ENCODE measurements around the gene STAC.
"Not testable (repeated sequence)": the region's sequence is repeated elsewhere in the genome, so short reads cannot be mapped to it uniquely, and the experiment has no call there.

The STAC gene

DNA sequence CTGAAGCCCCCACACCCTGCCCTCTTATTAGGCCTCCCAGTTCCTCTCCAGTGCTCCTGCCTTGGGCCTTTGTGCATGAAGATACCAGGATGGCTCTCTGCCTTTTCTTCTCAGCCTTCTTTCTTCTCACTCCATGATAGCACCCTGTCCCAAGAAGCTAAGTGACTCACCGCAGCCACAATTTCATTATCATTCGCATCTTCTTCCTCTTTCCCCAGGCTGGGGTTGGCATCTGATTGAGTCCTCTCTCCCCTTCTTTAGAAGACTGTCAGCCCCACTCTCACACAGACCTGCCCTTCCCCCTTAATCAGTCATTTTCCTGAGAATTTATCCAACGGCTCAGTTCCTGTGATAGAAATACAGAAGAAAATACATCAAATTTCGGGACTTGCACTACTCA, 102.0 kb downstream of the STAC start:
- DNase-seq = no peak

DNA sequence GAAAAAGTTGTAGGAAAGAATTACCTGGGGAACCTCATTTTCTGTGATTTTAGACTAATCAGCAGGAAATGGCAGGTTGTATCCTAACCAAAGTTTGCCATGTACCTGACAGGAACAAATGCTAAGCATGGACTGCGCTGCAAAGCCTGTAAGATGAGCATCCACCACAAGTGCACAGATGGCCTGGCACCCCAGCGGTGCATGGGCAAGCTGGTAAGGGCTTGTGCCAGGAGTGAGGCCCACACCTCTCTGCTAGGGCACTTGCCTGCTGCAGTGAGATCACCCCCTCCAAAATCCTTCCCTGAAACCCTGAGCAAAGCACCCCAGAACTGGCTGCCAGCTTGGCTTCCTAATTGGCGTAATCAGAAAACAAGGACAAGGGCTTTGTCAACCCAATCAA, 102.6 kb downstream of the STAC start:
- DNase-seq = no peak

DNA sequence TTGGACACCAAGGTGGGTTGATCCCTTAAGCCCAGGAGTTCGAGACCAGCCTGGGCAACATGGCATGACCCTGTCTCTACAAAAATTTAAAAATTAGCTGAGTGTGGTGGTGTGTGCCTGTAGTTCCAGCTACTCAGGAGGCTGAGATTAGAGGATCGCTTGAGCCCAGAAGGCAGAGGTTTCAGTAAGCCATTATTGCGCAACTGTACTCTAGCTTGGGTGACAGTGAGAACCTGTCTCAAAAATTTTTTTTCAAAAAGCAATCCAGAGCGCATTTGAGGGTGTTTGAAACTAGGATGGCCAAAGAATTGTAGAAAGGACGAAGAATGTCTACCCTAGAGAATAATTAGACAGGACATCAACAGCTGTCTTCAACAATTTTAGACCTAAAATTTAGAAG, 103.4 kb downstream of the STAC start:
- no peak for DNase-seq

DNA sequence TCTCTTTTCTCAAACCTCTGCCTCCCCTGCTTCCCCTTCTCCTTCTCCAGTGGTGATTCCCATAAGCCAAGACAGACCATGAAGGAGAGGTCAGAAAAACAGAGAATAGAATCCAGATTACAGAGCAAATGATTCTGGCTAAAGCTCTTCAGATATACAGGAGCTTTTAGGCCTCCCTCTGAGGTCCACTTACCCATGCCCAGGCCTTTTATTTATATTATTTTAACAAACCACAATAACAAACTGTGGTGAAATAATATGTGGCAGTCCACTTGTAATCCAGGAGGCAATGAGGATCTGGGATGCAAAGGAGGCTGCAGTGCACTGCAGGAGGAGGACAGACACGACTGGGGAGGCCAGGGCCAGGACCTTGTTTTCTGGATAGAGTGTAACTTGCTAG, 104.1 kb downstream of the STAC start:
- no peak for DNase-seq

DNA sequence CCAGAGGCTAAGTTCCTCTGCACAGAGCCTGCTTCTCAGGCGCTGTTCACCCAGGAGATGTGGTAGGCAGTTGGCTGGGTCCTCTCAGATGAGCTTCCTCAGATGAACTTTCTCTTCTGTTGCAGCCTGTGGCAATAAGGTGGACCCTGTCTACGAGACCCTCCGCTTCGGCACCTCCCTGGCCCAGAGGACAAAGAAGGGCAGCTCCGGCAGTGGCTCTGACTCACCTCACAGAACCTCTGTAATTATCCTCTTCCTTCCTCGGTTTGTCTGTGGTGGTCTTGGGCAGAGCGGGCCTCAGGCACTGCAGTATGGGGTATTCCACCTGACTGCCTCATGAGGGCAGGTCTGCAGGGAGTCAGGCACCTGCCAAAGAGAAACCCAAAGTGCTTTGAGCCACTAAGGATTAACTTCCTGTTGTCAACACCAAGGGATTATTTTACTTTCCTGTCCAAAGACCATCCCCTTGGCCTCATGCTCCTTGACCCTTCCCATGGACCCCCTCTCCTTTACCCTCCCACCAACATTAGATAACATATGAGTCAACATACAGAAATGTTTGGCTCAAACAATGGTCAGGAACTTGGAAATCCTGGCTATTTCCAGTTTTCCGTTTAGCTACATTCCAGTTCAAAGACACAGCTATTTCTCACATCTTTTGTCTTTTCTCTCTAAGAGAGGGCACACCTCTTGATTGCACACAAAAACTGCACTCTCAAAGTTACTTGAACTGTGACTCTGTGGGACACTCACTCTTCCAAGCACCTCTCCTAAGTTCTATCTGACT, 105.9 kb downstream of the STAC start:
- DNase-seq = no peak

DNA sequence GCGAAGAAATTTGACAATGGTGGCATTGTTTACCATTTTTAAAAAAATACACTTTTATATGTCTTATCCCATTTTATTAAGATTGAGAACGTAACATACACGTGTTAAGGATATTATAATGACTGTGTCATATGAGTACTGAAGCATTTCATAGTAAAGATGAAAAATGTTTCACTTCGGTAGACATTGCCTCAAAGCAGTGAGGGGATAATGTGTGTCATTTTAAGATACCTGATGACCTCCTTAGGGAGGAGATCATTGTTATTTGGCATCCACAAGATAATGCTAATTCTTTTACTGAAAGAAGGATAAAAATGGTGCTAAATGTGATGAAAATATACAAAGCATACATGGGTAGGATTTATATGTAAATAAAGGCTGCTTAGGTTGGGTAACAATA, 107.3 kb downstream of the STAC start:
- DNase-seq = no peak

DNA sequence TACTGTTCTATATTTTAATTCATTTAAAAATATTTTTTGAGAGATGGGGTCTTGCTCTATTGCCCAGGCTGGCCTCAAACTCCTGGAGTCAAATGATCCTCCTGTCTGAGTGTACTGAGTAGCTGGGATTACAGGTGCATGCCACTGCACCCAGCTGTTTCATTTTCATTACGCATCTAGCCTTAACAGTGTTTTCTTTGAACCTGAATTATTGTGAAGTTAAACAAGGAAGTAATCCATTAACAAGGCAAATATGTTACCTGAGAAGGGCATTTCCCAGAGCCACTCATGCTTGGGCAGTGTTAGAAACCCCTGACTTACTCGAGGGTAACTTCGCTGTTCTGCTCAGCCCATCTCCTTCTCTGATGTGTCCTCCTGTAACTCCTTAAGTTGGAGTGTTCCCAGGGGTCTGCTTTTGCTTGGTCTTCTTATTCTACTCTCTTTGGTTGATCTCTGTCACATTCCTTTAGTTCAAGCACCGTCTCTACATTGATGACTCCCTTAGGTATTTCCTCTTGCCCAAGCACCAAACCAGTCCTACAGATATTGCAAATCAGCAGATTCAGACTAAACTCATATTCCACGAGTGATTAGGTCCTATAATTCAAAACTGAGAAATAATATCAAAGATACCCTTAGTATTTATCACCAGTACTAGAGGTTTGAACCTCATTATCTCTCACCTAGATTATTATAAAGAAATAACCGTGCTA, 107.9 kb downstream of the STAC start:
- DNase-seq = no peak

DNA sequence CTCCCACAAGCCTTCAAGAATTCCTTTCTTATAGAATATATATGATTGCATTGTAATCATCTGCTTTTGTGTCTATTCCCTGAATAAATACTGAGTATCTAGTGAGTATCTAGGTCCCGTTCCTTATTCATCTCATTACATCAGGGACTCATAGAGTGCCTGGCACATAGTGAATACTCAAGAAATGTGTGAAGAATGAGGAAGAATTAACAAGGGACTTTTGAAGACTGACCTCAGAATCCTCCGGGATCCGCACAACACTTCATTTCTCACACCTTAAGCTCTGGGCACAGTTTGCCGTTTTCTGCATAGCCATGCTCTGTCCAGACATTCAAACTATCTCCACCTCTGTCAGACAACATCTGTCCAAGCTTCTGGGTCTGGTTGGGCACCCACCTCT, 108.8 kb downstream of the STAC start:
- no peak for DNase-seq

DNA sequence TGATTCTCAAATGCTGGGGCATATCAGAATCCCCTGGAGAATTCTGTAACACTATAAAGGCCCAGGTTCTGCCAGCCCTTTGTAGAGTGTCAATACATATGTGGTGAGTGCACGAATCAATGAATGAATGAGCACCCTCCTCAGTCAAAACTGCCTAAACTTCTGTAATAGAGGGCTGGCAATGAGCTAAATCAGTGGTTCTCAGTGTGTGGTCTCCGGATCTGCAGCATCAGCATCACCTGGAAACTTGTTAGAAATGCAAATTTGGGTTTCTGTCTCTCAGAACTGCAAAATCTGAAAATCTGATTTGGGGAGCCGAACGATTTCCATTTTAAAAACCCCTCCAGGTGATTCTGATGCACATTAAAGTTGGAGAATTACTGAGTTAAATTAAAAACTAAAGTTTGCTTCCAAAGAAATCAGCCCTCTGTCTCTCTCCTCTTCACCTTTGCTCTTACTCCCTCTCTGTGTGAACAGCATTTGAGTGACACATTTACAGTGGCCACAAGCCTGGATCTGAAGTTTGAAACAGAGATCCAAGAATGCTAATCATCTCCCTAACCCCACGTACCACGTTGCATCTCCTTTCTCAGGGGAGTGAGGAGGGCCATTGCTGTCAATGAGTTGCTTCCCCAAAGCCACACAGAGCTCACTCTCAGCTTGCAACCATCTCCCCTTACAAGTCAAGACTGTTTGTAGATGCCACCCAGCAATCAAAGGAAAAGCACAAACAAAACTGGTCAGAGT, 109.5 kb downstream of the STAC start:
- DNase-seq = no peak

DNA sequence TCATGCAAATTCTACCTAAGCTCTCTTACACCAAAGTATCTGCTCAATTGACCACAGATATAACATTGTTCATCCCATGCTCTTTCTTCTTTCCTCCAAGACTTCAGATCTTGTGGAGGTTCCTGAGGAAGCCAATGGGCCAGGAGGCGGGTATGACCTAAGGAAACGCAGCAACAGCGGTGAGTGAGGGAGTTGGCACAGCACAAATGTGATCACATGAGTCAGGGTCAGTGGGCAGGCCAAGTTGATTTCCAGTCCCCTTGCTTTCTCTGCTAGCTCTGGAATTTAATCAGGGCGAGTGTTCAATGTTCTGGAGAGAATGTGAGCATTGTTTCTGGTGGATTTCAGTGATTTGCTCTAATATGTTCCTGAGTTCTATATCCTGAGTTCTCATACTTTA, 112.7 kb downstream of the STAC start:
- DNase-seq = no peak

DNA sequence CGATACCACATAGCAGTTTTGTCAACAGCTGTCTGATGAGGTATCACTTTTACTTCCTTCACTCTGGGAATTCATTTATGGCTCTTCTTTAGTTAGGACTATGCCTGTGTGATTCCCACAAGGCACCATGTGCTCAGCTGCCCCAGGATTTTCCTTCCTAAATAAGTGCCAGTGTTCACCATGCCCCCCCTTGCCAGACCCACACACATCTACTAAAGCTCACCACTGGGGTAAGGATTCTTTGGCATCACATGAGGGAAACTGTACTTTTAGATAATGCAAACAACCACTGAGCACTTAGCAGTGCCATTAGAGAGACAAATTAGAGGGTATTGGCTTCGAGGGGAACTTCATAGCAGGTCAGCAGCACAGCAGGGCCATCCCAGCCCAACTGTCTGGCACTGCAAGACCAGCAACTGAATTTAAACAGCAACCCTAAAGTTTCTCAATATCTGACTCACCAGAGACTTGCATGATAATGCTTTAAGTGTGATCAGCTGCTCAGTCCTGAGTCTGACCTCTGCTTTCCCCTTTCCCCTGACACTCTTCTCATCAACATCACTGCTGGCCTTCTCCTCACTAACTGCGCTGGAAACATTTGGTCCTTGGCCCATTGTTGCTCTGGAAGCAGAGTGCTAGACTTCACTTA, 114.3 kb downstream of the STAC start:
- no peak for DNase-seq

DNA sequence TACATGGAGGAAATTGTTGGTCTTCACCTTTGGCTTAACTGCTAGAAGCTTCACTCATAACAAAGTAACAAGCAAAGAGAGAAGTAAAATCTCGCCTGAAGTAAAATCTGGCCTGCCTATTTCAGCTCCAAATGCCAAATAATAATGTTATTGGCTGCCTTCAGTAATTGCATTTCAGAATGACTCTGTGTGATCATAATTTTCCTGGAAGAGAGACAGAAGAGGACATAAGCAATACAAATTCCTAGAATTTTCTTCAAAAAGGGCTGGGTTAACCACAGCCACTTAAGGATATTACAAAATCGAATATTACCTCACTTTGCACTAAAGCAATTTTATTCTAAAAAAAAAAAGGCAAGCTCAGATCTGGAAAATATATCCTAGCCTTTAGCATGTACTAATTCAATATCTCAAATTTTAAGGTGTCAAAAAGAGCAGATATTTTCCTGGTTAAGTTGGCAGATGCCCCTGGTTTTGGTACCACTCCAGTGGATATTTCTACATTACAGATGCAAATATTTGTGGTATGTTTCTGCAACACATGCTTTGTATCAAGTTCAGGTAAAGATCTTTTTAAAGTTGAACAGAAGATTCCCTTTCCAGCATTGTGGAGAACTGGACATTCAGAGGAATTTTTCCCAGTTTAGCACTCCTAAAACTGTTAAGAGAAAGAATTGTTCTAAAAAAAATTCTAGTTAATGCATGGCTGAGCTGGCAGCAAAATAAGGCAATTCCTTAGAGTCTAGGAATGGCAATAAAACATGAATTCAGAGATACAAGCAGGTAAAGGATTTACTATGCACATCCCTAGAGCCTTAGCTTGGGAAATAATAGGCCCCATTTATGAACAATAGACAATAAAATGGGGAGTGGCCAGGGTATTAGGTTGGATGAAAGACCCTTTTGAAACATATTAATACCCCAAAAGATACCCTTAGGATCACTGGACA, 116.7 kb downstream of the STAC start:
- DNase-seq = no peak

DNA sequence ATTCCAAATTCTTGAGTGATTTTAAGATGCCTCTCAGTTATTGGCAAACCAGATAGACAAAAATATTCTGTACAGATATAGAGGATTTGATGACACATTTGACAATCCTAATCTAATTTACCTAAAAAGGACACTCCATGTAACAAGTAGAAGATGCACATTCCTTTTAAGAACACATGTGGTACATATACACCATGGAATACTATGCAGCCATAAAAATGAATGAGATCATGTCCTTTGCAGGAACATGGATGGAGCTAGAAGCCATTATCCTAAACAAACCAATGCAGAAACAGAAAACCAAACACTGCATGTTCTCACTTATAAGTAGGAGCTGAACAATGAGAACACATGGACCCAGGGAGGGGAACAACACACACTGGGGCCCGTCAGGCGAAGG, 119.7 kb downstream of the STAC start:
- DNase-seq = not testable (repeated sequence)

DNA sequence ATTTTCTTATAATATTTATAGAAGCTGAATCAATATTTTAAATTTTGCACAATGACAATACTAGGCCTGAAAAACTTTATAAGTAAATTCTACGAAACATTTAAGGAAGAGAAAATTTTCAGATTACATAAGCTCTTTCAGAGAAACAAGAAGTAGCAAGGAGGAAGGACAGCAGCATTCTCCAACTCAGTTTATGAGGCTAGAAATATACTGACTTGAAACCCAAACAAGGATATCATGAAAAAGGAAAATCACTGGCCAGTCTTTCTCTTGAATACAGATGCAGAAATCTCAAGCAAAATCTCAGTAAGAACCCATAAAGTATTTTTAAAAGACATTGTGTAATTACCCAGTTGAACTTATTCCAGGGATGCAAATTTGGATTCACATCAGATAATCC, 121.3 kb downstream of the STAC start:
- DNase-seq = no peak

DNA sequence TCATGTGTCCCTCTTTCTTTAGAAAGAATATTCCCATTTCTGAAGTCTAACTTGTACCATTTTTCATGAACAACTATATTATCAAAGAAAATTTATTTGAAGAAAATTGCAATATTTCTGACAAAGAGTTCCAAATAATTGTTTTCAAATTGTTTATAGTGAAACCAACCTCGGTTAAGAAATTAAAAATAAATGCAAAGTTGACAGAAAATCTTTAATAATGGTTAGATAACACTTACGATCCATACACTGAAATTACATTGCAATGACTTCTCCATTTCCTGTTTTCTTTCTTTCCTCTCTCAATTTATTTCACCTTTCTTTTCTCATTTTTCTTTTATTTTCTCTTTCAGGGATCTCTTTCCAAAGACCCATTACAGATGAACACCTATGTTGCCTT, 125.1 kb downstream of the STAC start:
- no peak for DNase-seq

DNA sequence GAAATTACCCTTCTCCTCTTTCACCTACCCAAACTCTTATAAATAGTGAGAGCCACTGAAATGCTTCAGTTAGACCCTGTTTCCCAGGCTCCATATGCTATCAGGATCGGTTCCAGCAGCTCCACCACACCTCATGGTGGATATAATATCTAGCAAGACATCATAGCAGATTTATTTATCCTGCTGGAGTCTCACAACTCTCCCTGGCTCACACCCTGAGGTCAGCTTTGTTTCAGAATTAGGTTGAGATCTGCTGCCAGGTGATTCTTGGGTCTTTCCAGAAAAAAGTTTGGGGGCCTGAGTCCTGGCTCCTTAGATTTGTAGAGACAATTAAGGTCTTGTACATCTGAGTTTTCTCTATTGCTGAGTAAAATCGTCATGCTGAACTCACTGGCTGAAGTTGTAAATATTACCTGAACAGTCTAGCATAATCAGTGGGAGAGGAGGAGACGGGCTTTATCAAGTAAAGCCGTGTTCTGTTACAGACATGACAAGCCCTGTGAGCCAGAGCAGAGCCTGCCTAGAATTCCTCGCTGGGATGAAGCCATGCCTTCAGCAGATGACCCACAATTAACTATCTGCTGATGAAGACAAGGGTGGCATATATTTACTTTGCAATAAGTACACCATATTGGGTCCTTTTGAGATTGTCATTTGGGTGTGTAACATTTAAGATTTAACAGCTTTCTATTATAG, 131.6 kb downstream of the STAC start:
- no peak for DNase-seq

DNA sequence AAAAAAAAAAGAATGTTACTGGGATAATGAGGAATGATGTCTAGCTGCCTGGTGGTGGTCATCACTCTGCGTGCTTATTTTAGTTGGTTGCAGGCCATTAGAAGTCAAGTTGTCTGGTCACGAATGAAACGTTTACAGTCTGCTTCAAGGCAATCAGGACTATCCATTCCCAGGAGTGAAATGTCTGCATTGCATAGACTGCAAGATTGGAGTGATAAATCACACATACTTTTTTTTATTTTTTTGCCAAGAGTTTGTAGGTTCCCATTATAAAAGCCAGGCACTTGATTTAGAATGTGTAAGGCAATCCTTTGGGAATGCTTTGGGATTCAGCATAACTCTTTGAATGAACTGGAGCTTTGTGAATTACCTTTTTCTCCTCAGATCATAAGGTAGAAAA, 132.3 kb downstream of the STAC start:
- DNase-seq = no peak

DNA sequence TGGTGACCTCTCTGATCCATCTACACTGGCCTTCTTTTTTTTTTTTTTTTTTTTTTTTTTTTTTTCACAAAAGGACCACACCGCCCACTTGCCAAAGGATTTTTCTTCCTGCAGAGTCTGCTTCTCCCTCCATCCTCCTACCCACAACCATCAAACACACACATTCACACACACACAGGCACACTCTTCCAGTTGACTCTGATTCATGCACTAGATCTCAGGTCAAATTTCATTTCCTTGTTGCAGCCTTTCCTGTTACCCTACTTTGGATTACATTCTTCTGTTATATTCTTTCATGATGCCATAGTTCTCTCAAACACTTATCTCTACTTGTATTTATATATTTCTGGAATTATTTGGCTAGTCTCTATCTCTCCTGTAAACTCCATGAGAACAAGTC, 133.9 kb downstream of the STAC start:
- no peak for DNase-seq

DNA sequence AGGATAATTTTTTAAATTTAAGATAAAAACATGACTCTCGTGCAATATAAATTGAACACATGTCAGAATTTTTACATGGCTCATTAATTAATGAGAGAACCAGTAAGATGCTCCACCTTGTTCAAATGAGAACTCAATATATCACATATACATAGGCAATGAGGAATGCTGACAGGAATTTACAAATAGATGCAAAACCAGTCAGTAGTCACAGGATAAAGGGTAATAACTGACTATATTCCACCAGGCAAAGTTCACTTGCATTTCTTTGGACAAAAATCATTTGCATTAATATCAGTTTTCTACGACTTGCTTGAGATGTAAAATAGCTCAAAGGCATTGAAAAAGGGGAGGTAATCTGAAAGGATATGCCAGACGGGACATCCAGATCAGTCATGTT, 139.4 kb downstream of the STAC start:
- DNase-seq = no peak

DNA sequence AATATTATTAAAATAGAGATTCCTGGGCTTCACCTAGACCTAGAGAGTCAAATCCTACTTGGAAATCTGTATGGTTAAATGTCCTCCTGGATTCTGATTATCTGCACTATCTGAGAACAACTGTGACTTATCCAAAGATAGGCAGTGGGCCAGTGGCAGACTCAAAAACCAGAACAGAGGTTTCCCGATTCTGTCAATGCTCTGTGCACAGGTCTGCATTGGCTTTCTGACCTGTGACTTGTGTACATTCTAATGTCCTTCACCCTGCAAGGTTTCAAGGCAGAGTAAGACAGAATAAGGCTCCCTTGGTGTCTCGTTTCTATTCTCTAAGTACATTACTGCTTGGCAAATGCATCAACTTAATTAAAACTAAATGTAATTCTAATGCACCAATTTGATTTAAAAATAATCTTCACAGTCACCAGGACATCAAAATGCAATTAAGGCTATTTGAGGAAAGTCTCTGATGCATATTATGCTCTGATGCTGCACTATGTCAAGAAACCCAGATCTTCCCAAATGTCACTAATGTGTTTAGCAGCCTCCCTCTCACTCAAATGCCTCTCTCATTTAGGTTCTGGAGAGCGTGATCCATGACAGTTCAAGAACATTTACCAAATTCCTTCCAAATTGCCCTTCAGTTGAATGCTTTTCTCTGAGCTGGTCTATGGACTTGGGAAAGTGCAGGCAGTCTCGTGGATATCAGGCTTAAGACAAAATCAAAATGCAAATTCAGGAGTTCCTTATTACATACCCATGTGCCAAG, 140.1 kb downstream of the STAC start:
- DNase-seq = no peak

DNA sequence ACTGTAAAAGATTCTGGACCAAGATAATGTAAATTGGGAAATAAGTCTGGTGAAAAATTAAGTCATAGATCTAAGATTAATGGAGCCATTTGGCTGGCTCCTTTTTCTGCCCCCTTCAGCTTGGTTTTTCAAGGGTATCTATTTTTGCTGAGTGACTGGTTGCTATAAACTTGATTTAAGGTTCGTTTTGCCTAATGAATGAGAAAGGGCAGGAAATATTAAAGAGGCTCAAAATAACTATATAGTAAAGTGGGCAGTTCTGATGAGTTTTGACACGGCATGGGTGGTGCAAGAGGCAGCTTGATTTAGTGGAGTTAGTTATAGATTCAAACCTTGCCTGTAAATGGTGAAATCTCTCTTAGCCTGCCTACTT, 140.7 kb downstream of the STAC start:
- no peak for DNase-seq
